GM21381 (cell line): ENCODE data around the gene LDHAL6B.
A peak's percentile ranks its signal among the peaks of the same experiment; 100 is the strongest.

Experiments
- ATAC-seq: cut with Tn5 transposase; IDR thresholded peaks from one replicate; pipeline ENCODE4 v1.9.1; 2021; ENCODE audit warnings: mild to moderate bottlenecking, moderate library complexity; ENCODE audit not compliant: unreplicated experiment

The LDHAL6B gene

DNA sequence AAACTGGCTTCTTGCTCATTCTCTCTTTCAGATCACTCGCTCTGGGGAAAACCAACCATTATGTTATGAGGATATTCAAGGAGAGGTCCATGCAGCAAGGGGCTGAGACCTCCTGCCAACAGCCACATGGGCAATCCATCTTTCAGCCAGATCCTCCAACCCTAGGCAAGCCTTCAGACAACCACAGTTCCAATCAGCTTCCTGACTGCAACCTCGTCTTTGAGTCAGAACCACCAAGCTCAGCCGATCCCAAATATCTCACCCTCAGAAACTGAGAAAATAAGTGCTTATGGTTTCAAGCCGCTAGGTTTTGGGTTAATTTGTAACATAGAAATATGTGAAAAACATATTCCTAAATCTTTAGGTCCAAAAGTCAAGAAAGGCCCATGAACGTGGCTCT is 10.3 kb downstream of the LDHAL6B start:
- ATAC-seq = no peak

DNA sequence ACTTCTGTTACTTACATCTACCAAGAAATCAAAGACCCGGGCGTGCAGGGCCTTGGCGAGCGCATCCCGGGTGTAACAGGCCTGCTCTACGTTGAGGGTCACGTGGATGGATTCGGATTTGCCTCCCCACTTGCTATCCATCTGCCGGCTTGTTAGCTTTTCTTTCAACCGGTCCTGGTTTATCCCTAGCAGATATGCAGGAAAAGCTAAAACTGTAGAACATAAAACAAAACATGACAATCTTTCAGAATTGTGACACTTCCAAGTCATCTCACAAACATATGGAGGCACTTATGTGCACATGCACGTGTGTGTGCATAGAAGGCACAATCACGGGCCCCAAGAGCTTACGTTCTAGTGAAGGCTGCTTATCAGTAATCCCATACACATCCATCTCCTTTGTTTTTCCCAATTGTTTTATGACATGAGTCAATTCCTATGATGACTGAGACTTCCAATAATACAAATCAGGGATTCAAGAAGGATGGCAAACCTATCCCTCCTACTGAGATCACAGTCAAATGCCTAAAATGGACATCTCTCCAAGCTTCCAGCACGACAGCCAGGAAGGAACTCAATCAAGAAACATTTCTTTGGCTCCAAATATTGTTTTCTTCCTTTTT is 11.3 kb downstream of the LDHAL6B start:
- no peak for ATAC-seq

DNA sequence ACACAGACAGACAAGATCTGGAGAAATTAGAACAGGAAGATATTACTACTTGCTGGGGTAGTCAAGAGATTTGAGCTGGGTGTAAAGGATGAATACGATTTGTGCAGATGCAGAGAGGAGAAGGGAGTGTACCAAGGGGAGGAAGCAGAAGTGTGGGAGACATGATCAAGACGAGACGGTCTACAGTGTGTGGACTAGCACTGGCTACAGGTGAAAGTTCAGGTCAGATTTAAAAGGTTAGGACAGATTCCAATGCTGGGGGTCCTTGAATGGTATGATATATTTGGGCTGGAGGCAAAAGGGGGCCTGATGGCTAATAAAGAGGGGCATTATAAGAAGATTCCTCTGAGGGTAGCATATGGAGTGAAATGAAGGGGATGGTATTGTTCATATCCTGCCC is 12.1 kb downstream of the LDHAL6B start:
- no peak for ATAC-seq

DNA sequence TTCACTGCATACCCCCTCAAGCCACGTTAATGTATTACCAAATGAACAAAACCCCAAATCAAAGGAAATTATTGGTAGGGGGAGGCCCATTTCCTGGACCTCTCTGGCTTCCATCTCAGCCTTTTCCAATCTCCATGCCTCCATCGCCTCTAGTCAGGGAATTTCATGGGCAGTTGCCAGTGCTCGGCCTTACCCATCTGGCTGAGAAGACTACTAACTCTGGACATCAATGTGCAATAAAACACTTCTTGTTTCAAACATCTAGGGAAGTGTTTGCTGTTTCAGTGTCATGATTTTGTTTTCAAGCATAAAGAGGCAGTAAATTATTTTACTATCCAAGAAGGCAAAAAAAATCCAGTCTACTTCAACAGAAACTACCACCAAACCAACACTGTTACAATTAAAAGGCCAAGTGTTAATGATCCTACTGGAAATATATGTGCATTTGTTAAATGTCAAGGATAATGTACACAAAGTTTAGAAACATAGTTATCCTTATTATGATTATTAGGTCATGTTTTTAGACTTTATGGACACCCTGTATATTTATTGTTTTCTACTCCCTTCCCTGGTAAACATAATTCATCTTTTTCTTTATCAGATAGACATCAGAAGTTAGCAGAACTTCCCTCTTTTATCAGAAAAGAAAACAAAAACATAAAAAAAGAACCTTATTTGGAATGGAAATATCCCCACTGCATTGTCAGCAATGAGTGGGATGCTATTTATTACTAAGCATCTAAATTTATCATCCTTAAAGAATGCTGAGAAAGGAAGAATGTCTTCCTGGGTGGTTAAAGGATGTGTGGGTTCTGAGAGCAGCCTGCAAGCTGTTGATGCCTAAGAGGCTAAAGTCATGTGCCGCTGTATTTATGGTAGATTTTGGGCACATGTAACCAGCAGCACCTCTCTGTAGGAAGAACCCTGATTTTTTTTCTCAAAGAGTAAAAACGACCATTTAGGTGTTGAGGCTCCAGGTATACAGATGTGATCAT is 15.2 kb downstream of the LDHAL6B start:
- ATAC-seq = no peak

DNA sequence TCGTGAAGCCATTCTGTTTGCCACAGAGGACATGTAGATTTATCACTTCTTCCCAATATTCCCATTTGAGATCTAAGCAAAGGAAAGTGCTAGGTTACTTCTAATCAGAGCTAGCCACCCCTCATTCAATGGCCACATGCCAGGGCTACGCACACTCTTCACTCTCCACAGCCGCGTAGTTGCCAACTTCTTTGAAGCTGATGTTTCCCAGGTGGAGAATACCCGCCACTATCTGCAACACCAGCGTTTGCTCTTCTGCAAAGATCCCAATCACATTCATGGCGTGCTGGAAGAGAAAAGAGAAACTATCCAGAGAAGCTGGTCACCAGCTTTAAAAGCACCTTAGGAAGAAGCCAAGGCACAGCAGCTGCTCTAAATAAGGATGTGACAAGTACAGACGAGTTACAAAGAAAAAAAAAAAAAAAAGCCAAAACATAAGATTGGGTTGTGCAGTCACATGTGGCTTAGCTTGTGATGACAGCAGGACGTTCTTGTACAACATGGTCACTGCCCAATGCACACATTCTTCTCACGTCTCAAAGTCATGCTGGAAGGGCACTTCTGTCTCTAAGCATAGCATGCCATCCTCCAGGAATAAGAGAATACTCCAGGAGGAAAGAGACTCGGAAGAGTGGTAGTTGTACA is 16.4 kb downstream of the LDHAL6B start:
- ATAC-seq = no peak

DNA sequence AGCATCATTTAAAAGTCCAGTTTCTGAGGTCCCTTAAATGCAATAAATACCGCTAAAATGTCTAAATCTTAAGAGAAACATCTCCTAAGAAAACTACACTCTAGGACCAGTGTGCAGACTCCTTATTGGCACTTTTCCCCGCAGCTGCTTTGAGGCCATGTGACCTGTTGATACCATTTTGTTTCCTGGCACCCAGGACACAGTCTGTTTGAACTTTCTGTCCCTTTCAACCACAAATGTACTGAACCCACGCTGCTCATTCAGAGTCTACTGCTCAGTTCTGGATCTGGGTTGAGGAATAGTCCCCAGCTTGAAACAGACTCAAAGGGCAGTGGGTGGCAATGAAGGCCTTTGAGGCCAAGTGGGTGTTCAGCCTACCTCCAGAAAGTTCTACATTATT is 17.1 kb downstream of the LDHAL6B start:
- ATAC-seq = no peak

DNA sequence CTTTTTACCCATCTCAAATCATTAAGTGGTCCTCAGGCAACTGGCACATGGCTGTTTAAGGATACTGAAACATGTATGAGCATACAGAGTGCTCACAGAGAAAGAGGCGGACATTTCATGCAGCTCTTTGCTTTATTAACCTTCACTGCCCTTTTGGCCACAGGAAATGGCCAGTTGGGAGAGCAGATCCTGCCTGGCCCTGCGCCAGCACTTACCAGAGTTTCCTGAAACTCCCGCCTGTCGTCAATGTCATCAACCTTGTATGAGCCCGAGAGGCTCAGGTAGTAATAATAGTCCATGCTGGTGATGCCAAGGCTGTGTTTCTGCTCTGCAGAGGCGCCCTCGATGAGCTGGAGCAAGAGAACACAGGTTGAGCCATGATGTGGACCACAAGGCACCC is 17.8 kb downstream of the LDHAL6B start:
- ATAC-seq = no peak

DNA sequence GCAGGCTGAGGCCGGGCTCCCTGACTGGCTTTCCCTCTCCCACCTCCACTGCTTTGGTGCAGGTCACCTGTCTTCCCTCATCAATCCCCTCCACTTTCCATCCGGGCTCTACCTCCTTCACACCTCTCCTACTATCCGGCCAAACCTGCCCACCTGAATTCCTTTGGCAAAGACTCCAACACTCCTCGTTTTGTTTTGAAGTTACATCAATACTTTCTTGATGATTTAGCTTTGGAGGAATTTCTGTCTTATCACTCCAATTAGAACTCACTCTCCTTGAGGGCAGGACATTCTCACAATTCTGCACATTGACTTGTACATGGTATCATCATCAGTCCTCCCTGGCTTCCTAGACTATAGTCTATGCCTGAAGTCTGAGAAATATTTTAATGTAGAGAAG is 20.4 kb downstream of the LDHAL6B start:
- ATAC-seq = no peak

DNA sequence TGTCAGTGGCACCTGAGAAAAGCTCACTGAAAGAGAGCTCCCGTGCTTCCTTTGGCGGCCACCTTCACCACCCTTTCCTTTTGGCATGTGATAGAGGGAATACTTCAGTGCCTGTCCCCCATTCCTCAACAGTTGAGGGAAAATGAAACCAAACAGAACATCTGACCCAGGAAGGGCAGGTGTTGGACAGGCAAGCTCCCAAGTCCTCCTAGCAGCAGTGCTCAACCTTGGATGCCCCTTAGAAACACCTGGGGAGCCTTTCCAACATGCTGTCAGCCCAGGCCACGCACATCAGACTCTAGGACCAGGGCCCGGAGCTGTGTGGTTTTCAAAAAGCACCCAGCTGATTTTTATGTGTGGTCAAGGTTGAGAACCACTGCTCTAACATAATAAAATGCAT is 22.4 kb downstream of the LDHAL6B start:
- ATAC-seq = no peak

DNA sequence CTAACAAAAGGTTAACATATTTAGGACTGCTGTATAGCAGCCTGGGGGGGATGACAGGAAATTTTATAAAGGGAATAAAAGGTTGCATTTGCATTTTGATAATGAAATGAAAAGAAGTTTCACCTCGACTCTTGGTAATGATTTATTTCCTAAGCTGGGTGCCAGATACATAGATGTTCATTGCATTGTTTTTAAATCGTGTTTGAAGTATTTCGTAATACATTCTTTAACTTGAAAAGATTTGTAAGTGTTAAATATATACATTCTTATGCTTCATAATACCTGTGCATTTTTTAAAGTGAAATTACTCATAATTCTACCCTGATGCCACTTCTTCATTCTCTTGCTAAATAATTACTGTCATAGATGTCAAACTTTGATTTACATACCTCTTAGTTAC is 22.8 kb downstream of the LDHAL6B start:
- ATAC-seq = no peak

DNA sequence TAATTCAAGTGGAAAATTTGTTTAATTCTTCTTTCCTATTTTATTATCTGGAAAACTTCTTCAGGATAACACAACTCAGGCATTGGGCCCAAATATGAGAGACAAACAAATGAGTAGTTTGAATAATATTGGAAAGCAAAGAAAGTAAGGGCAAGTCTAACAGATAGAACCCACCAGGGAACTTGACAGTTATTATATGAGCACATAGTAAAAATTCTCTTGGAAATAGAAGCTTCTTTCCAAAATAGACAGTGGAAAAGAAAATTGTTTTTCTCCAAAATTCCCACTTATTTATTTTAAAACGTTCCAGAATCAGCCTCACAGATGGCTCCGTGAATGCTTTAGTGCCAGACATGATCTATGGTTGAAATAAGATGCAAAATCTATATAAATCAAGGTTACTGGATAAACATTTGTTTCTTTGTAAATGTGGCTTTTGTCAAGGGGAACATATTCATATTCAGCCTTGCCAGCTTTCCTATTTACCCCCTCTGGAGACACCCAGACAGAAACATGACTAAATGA is 23.9 kb downstream of the LDHAL6B start:
- no peak for ATAC-seq

DNA sequence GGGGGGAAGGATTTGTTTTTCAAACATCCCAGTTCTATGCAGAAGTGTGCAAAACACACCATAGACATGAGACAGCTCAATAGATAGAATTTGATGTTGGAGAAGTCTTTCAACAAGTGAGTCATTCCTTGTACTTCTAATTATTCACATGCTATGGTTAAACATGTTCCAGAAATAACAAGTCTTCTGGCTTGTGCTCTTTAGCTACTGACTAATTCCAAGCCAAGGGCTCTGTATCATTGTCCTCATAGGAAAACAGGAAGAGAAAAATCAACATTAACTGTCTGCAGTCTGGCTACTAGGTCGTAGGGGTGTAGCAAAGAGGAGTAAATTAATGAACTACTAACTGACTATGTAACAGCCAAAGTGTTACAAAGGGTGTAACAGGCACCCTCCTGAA is 25.8 kb downstream of the LDHAL6B start:
- ATAC-seq = no peak

DNA sequence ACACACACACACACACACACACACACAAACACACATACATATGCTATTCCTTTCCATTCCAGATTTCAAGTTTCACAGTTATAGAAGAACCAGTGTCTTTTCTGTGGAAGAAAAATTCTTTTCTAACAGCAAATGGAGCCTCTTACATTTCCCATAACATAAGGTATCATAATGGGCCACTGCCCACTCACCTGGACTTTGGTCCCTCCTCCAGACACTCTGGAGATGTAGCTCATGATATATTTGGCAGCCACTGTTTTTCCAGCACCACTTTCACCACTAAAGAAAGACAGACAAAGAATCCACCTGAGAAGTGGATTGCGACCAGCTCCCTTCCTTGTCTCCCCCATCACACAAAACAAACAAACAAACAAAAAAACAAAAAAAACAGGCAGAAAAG is 29.8 kb downstream of the LDHAL6B start:
- no peak for ATAC-seq

DNA sequence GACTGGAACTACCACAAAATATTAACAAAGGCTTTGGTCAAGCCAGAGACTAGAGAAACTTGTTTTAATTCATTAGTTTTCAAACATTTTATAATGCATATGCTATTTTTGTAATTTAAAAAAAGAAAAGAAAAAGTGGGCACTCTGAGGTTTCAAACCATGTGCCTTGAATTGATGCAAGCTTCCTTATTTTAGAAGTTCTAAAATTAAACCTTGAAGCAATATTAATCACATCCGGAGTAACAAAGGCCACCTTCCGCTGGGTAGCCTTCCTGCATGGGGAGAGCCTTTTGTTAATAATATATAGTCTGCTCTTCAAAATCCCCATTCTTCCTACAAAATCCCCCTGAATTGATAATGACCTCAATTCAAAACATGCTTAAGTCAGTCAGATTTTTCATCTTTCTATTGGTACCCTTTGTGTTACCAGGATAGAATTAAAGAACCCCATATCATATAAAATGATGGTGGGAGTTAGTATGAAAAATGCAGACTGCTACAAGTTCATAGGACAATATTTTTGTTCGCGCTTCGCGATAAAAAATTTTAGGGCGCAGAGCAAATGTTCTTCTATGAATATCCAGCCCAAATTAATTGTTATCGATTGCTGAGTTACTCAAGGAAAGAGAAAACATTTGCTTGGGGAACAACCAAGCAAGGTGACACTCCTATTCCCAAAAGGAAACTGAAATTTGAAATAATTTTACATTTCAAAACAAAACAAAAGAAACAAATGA is 30.6 kb downstream of the LDHAL6B start:
- peak; percentile 44 for ATAC-seq

DNA sequence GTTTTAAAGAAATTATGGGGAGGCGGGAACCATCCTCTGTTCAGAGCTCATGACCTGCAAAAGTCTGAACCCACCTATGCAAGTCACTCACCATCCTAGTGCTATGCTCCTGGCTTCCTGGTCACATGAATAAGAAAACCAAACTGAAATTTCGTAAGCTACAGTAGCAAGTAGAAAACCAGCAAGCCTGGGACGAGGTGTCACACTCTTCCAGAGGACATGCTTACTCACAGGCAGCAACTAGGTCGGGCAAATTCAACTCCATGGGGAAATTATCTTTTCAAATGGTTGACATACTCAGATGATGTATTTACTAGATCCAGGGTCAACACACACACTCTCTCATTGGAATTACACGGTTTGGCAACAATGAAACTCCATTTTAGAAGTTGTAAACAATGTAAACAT is 31.3 kb downstream of the LDHAL6B start:
- peak; percentile 59 for ATAC-seq

DNA sequence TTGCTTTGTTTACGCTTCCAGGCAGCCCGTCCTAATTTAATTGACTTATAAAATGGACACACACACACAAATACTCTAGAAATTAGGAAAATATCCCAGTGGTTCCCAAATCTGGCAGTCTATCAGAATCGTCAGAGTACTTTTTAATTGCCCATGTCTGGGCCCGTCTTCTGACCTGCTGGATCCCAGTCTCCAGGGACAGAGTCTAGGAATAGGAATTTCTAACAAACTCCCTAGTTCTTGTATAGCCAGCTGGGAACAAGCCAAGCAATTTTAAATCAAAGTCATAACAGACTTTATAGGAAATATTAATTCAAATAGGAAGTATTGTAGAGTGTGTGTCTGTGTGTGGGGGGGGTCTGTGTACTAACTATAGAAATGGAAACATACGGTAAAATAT is 33.4 kb downstream of the LDHAL6B start:
- ATAC-seq = no peak

DNA sequence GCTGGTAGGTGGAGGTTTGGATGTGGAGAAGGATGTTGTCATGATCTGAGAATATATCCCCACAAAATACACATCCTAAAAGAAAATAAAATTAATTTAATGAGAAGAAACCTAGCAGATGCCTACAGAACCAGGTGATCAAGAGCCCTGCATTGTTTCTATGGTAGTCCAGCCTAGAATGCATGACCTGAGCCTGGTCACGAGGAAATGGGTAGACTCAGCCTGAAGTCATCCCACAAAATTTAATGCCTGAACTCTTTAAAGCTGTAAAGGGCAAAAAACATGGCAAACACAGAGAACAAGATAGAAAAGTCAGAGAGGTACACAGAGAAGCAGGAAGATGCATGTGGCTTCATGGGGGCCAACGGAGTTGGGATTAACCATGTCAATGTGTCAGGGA is 36.0 kb downstream of the LDHAL6B start:
- no peak for ATAC-seq

DNA sequence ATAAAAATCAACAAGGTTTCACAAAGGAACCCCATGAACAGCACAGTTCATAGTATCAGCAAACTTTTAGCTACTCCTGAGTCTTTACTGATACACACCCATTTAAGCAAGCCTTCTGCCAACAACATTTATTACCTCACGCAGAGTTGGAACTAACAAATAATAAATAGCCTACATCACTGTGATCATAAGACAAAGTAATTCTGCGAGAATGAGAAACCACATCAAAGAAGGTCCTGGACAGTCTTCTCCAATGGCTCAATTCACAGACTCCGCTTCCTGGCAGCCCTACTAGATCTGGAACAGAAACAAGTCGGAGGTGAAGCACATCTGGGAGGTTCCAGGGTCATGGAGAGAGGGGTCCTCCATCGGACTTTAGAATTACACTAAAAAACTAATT is 37.0 kb downstream of the LDHAL6B start:
- no peak for ATAC-seq

DNA sequence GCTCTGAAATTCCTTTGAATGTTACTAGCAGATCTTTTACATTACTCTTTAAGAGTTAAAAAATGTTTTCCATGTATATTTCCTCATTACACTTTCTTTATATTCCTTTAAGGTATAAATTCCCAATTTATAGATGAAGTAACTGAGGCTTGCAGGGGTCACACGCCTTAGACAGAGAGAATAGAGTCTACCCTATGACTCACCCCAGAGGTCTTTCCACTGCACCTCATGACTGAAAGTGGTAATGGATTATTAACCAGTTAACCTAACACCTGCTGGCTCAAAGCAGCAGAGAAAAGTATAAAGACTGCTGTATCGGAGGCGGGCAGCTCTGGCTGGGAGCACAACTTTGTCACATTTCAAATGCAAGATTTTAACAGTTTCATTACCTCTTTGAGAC is 37.7 kb downstream of the LDHAL6B start:
- peak; percentile 88 for ATAC-seq

DNA sequence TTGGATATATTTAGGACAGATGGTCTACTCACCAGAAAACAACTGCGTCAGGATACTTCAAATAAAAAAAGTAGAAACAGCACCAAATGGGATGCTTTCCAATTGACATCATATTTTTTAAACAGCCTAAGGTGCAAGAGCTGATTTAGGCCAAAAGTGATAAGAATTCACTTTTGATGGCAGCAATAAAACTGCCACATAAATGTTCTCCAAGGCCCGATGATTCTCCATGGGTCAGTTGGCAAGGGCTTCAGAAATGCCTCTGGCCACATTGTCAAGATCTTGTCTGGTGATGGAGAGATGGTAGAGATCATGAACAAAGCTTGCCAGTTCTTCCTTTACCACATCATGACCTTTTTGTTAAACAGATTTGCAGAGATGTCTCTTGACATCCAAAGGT is 38.9 kb downstream of the LDHAL6B start:
- no peak for ATAC-seq

DNA sequence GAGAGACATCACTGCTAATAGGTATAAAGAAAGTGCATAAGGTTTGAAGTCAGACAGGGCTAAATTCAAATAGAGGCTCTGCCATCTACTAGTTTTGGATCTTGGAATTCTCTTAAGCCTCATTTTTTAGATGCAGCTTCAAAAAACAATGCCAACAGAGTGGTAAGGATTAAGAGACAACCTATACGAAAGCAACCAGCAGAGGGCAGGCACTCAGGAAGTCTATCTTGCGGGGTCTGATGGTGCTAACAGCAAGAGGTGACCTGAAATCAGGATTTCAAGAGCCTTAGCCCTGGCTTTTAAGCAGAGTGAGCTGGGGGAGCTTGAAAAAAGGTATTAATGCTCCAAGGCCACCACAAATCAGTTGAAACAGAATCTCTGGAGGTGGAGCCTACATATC is 40.7 kb downstream of the LDHAL6B start:
- no peak for ATAC-seq
